Colonic mucosa (tissue), 4 donors: ENCODE results near the gene CFAP97D2. TPM values are rescaled to one million over a fixed set of nuclear protein-coding genes. Genes with fewer than 3 reads are reported as not detected.

ENCODE experiments used
- DNase-seq: peaks from one replicate; pipeline ENCODE4 v3.0.0-alpha.2; 2020
- H3K27ac ChIP-seq: fragments of 200-600 bp; one replicate; pipeline ENCODE4 v1.8.0; 2021
- H3K27me3 ChIP-seq: fragments of 200-600 bp; one replicate; pipeline ENCODE4 v1.8.0; 2021
- H3K36me3 ChIP-seq: fragments of 200-600 bp; one replicate; pipeline ENCODE4 v1.8.0; 2021
- H3K4me1 ChIP-seq: fragments of 200-600 bp; one replicate; pipeline ENCODE4 v1.8.0; 2021; ENCODE audit warnings: mild to moderate bottlenecking
- H3K4me3 ChIP-seq: fragments of 200-600 bp; one replicate; pipeline ENCODE4 v1.8.0; 2021
- H3K9ac ChIP-seq, 2 donors: one replicate each; pipeline ENCODE4 v1.7.0; 2013; ENCODE audit warnings: control low read depth in 2 of 2, low read depth in 2 of 2, low read length in 2 of 2
- H3K9me3 ChIP-seq: fragments of 200-600 bp; one replicate; pipeline ENCODE4 v1.8.0; 2021
- intact Hi-C: fragments of 100-400 bp; cut with DNase I; formaldehyde crosslinking; loops from one replicate; pipeline ENCODE4 v1.14.1; 2022
- total RNA-seq, 2 donors: library from RNA; stranded (reverse); fragmentation: NEBNext Ultra II Directional in 1 of 2; extraction: Animal tissue kit (Norgen Biotek cat#: 25700) in 1 of 2; gene quantifications; one replicate each; pipeline ENCODE4 v1.2.1, GENCODE V29; 2021
- TF ChIP-seq, protein P1 (sequence below): fragments of 200-600 bp; IDR thresholded peaks from one replicate; pipeline ENCODE4 v1.8.0; 2022; ENCODE audit warnings: antibody characterized with exemption, mild to moderate bottlenecking
- donor health status: healthy.
- donor health status: DM: no; HTN: no; CAD: no.
- donor health status: DM: no; HTN: no; CAD: no.

Gene CFAP97D2
- total RNA-seq, 2 donors from 2014 or later: not detected

DNA sequence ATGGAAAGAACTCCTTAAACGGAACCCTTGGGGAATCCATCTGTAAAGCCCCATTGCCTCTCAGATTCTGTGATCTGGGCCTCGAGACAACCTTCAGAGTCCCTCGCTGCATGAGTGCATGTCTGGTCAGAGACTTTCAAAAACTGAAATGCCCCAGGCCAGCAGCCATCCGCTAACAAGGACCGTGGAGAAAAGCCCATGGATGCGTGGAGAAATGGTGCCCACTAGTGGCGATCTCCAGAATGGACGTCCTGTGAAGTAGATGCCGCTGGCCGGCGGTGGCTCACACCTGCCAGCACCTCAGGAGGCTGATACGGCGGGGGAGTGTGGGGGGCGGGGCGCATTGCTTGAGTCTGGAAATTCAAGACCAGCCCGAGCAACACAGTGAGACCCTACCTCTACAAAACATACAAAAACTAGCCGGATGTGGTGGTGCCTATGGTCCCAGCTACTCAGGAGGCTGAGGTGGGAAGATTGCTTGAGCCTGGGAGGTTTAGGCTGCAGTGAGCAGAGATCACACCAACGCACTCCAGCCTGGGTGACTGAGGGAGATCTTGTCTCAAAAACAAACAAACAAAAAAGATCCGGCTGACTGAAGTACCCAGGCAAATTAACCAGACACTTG is 47.8 kb downstream of the CFAP97D2 start:
- Histone ChIP-seq H3K4me1 (no peaks in the 10 kb centered on the region), H3K27me3 (no peaks in the 10 kb centered on the region), H3K36me3 (no peaks in the 10 kb centered on the region), H3K9me3 (no peaks in the 10 kb centered on the region), H3K27ac (no peak overlapping the region), H3K9ac (no peak overlapping the region), H3K4me3 (no peak overlapping the region)
- TF ChIP-seq, protein P1, sequence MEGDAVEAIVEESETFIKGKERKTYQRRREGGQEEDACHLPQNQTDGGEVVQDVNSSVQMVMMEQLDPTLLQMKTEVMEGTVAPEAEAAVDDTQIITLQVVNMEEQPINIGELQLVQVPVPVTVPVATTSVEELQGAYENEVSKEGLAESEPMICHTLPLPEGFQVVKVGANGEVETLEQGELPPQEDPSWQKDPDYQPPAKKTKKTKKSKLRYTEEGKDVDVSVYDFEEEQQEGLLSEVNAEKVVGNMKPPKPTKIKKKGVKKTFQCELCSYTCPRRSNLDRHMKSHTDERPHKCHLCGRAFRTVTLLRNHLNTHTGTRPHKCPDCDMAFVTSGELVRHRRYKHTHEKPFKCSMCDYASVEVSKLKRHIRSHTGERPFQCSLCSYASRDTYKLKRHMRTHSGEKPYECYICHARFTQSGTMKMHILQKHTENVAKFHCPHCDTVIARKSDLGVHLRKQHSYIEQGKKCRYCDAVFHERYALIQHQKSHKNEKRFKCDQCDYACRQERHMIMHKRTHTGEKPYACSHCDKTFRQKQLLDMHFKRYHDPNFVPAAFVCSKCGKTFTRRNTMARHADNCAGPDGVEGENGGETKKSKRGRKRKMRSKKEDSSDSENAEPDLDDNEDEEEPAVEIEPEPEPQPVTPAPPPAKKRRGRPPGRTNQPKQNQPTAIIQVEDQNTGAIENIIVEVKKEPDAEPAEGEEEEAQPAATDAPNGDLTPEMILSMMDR: peak; percentile 87
- peak; percentile 87 for DNase-seq
- intact Hi-C loops: loop anchor here (1.0 kb wide), 1 partner anchor 276 kb away; no protein-coding TSS in a partner anchor

GRCh38 chr13:114227528-114227927 is 48.5 kb downstream of the CFAP97D2 start:
- Histone ChIP-seq H3K27me3 (no peaks in the 10 kb centered on the region), H3K36me3 (no peaks in the 10 kb centered on the region), H3K4me1 (no peaks in the 10 kb centered on the region), H3K9me3 (no peaks in the 10 kb centered on the region), H3K9ac (no peak overlapping the region), H3K27ac (no peak overlapping the region), H3K4me3 (no peak overlapping the region)
- intact Hi-C loops: no loop called here
- no peak for DNase-seq
- TF ChIP-seq, protein P1: no peak

DNA sequence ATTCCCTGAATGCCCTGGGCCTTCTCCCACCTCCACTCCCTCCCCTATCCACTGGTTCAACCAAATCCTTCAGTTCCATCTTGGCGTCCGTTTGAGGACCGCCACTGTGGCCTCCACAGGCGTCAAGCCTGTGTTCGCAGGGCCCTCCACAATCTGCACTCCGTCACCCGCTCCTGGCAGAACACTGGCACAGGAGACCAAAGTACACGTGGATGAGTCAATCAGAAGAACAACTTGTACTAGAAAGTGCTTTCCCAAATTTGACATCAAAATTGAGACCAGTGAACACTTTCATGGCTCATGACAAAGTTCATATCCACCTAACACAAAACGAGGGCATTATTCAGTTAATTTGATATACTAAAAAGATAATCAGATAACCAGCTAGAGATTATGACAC is 49.1 kb downstream of the CFAP97D2 start:
- Histone ChIP-seq H3K27ac (no peak overlapping the region), H3K36me3 (no peaks in the 10 kb centered on the region), H3K9ac (no peak overlapping the region), H3K9me3 (no peaks in the 10 kb centered on the region), H3K4me1 (no peaks in the 10 kb centered on the region), H3K27me3 (no peaks in the 10 kb centered on the region), H3K4me3 (no peak overlapping the region)
- intact Hi-C loops: no loop called here
- no peak for DNase-seq
- TF ChIP-seq, protein P1: no peak

DNA sequence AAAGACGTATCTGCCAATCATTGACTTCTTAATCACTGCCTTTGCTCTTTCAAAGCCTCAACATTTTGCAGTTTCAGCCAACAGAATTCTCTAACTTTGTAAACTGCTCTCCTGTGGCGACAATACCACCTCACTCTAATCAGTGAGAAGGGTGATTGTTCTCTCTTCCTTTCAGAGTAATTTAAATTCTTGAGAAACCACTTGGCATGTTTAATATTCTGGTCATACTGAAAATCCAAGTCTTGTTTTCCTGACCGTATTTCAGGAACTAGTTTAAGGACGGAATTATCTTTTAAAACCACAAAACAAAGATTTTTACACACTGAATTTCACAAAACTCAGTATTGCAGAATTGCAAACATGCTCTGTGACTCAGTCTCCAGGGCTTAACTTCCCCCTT is 50.4 kb downstream of the CFAP97D2 start:
- intact Hi-C loops: no loop called here

DNA sequence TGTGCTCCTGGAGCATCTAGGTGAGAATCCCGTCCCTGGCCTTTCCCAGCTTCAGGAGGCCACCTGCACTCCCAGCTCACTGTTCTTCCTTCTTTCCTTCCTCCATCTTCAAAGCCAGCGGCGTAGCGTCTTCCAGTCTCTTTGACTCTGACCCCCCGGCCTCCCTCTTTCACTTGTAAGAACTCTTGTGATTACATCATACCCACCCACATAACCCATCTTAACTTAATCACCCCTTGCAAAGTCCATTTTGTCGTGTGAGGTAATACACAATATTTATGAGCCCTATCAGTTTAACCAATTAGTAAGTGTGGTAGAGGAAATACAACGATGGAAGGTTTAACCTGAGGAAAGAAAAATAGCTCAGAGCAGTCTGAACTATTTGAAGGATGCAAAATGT is 51.1 kb downstream of the CFAP97D2 start:
- no peaks in the 10 kb centered on the region for H3K9me3 ChIP-seq
- no peaks in the 10 kb centered on the region for H3K36me3 ChIP-seq
- H3K4me1 ChIP-seq: no peaks in the 10 kb centered on the region
- no peak overlapping the region for H3K4me3 ChIP-seq
- H3K27me3 ChIP-seq: no peaks in the 10 kb centered on the region
- intact Hi-C loops: loop anchor here (5.0 kb wide), 1 partner anchor 413 kb away; no protein-coding TSS in a partner anchor
- H3K27ac ChIP-seq: no peak overlapping the region
- TF ChIP-seq, protein P1: no peak
- no peak for DNase-seq
- no peak overlapping the region for H3K9ac ChIP-seq

More for the DNA sequence above, 50.4 kb downstream of the CFAP97D2 start:
- Histone ChIP-seq H3K27ac (no peak overlapping the region), H3K9me3 (no peaks in the 10 kb centered on the region), H3K36me3 (no peaks in the 10 kb centered on the region), H3K4me1 (no peaks in the 10 kb centered on the region), H3K27me3 (no peaks in the 10 kb centered on the region), H3K9ac (no peak overlapping the region), H3K4me3 (no peak overlapping the region)
- no peak for DNase-seq
- TF ChIP-seq, protein P1: no peak
